SKM-1 (cell line): ENCODE results near the gene FAXC.
A peak's percentile ranks its signal among the peaks of the same experiment; 100 is the strongest.
"Not testable (repeated sequence)": the region's sequence is repeated elsewhere in the genome, so short reads cannot be mapped to it uniquely, and the experiment has no call there.

Source experiments
- DNase-seq: peaks from one replicate; lab custom pipeline; 2025; ENCODE audit not compliant: unreplicated experiment; lab: John Stamatoyannopoulos, UW

The FAXC gene

GRCh38 chr6:99341862-99342455 is 7.5 kb downstream of the FAXC start:
- no peak for DNase-seq

- no peak for DNase-seq
These were observed 11.3 kb downstream of the FAXC start for GRCh38 chr6:99338188-99338587.

DNA sequence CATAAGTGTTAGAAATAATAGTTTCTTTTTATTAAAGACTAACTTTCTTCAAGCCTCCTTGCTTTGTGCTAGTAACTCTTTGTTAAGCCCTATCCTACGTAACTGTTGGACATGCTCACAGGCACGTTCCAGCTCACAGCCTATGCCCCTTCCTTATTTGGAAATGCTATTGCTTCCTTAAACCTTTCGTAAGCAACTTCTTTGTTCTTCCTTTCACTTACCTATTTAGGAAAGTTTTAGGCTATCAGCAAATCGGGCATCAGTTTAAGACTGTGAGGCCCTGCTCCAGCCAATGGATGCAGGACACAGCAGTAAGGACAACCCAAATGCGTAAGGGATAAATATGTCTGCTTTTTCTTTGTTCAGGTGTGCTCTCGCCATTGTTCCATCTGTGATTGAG is 14.2 kb downstream of the FAXC start:
- not testable (repeated sequence) for DNase-seq

GRCh38 chr6:99334526-99335127 is 14.8 kb downstream of the FAXC start:
- peak; percentile 28 for DNase-seq

DNA sequence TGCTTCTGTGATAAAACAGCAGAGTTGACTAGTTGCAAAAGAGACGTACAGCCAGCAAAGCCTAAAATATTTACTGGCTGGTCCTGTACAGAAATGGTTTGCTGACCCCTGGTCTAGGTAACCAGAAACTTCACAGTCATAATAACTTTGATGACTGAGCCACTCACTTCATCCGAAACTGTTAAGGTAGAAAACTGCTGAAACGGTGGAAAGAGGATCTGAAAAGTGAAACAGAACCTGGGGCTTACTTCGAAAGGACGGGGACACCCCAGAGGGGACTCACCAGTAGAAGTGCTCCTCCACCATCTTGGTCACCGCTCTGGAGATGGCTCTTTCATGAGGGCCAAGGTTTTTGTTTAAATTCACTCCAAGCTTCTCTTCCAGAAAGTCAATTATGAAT is 16.4 kb downstream of the FAXC start:
- DNase-seq: no peak

DNA sequence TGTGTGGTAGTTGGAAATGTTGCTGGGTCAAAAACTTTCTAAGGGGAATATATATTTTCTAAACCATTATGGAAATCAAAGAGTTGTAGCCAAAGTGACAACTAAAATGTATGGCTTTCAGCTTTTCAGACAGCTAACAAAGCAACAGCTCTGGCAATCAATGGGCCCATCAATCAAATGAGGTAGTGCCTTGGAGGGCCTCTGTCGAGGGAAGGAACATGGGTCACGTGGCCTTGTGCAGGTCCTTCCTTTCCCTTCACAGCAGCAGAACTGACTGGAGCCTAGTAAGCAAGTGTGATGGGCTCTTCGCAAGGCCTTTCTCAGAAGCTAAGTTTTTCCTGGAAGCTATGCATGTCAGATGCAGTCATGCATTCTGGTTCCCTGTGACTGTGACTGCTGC is 17.9 kb downstream of the FAXC start:
- DNase-seq: no peak

- peak; percentile 49 for DNase-seq
These were observed 19.3 kb downstream of the FAXC start for GRCh38 chr6:99330159-99330558.

- DNase-seq: no peak
These were observed 24.5 kb downstream of the FAXC start for GRCh38 chr6:99324996-99325395.

GRCh38 chr6:99318566-99318965 is 30.9 kb downstream of the FAXC start:
- no peak for DNase-seq

- DNase-seq: no peak
These were observed 37.1 kb downstream of the FAXC start for GRCh38 chr6:99312354-99312753.

- DNase-seq: no peak
These were observed 38.9 kb downstream of the FAXC start for GRCh38 chr6:99310553-99310952.

DNA sequence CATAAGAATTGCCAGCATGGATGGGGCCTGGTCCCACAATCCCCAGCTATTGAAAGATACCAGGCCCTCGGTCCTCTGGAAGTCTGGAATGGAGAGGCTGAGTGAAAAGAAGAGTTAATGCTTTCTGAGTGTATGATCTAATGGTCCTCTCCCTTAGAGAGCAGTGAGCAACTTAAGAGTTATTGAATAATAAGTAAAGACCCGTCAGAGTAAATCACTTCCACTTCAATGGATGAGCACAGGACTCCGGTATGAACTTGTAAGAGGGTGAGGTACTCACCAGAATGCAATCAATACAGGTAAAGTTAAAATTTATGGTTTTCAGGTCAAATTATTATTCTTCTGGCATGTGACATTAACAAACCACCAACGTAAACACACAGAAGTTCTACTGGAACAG is 39.9 kb downstream of the FAXC start:
- no peak for DNase-seq

DNA sequence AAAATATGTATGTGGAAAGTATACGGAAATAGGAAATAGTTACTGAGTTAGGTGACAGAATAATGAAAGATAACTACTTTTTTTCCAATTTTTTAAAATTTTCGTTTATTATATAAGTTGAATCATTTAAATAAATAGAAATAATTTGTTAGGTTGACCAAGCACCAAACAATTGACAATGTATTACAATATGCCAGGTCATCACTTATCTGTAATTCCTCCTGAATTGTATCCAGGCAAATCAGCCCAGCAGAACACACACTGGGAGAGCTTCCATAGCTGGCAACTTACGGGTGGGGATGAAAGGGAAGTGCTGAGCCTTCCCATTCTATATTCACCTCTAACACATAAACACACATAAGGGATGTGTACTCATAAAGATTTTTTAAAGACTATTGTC is 40.7 kb downstream of the FAXC start:
- DNase-seq: no peak

DNA sequence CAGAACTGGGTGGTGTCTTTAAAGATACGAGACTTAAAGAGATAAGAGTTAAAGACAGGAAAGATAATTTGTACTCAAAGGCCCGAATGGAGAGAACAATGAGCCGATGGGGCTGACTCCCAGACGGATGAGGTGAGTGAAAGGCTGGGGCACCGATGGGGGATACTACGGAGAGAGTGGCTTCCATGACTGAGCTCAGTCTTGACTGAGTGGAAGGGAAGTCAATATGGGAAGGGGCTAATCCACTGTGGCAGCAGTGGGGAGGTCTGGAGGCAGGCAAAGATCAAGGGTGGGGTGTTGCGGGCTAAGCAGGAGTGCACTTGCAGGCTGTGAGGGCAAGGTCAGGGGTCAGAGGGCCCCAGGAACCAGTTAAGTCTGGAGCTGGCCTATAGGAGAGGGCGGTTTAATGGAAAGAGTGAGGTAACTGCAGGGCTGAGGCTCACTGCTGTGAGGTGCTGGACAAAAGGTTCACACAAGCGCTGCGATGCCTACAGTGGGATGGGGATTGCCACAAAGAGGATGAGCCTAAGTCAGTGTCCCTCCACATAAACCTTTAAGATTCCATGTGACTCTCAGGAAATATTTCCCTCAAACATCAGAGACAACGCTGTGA is 42.1 kb downstream of the FAXC start:
- DNase-seq: no peak

GRCh38 chr6:99306341-99306740 is 43.1 kb downstream of the FAXC start:
- DNase-seq: no peak

- no peak for DNase-seq
These were observed 44.4 kb downstream of the FAXC start for GRCh38 chr6:99305021-99305554.

GRCh38 chr6:99297415-99297814 is 52.1 kb downstream of the FAXC start:
- no peak for DNase-seq

DNA sequence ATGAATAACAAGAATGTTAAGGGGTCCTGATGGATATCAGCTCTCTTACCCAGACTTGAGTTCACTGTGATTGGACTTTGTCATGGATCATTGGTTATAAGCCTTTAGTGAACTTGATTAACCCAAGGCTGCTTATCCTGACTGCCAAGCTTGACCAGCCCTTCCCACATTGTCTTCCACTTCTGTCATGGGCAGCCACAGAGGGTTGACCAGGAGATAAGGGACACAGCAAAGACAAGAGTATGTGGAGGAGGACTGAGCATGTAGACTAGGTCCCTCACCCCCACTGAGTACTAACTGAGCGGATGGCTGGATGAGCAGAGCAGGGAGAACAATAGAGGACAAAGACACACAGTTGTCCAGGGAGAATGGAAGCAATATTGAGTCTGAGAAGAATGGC is 52.5 kb downstream of the FAXC start:
- no peak for DNase-seq

GRCh38 chr6:99296261-99296660 is 53.2 kb downstream of the FAXC start:
- no peak for DNase-seq

- DNase-seq: no peak
These were observed 54.2 kb downstream of the FAXC start for GRCh38 chr6:99295276-99295675.

- no peak for DNase-seq
These were observed 54.7 kb downstream of the FAXC start for GRCh38 chr6:99294786-99295185.

DNA sequence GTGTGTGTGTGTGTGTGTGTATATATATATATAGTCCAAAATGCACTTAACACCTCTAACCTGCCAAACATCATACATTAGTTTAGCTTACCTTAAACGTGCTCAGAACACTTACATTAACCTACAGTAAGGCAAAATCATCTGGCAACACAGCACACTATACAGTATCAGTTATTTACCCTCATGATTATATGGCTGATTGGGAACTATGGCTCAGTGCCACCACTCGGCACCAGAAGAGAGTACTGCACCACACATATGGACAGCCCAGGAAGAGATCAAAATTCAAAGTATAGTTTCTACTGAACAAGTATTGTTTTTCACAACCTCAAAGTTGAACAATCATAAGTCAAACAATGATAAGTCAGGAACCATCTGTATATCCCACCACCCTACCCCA is 59.8 kb downstream of the FAXC start:
- no peak for DNase-seq

GRCh38 chr6:99288668-99289067 is 60.8 kb downstream of the FAXC start:
- no peak for DNase-seq
